Stimulated activated CD4-positive, alpha-beta T cell treated with anti-CD3 and anti-CD28 coated beads, Interleukin-2, amount 100 ng/mL, for 24 hours (primary cell): Measurements from ENCODE around the gene NUP107.
"Not testable (repeated sequence)": the region's sequence is repeated elsewhere in the genome, so short reads cannot be mapped to it uniquely, and the experiment has no call there.

Experiments
- DNase-seq, 2 donors: peaks; one replicate each; pipeline ENCODE4 v3.0.0-alpha.2; 2020

Gene NUP107

GRCh38 chr12:68686595-68687521 lies at the start of gene NUP107:
NUP107 (plus strand) TSS chr12:68686978; CDS start chr12:68687066, 88 bp downstream.
- peak; percentile 98 for DNase-seq

- not testable (repeated sequence) for DNase-seq
Measured at GRCh38 chr12:68637439-68637838, 49.3 kb upstream of the NUP107 start.

GRCh38 chr12:68638171-68638570 lies 48.6 kb upstream of the NUP107 start:
- no peak for DNase-seq

- DNase-seq = no peak
Measured at GRCh38 chr12:68638721-68639395, 47.9 kb upstream of the NUP107 start.

GRCh38 chr12:68639396-68639767 lies 47.4 kb upstream of the NUP107 start:
- no peak for DNase-seq

- DNase-seq = peak; percentile 44 to 58
Measured at GRCh38 chr12:68641138-68641537, 45.6 kb upstream of the NUP107 start.

- DNase-seq = no peak
Measured at GRCh38 chr12:68646484-68646883, 40.3 kb upstream of the NUP107 start.

- DNase-seq = no peak
Measured at GRCh38 chr12:68647507-68647906, 39.3 kb upstream of the NUP107 start.

- no peak for DNase-seq
Measured at GRCh38 chr12:68648179-68648578, 38.6 kb upstream of the NUP107 start.

GRCh38 chr12:68665016-68665569 lies 21.7 kb upstream of the NUP107 start:
- DNase-seq = no peak

- no peak for DNase-seq
Measured at GRCh38 chr12:68667291-68667690, 19.5 kb upstream of the NUP107 start.

GRCh38 chr12:68667896-68668295 lies 18.9 kb upstream of the NUP107 start:
- no peak for DNase-seq

- no peak for DNase-seq
Measured at GRCh38 chr12:68671179-68671578, 15.6 kb upstream of the NUP107 start.

GRCh38 chr12:68673788-68674187 lies 13.0 kb upstream of the NUP107 start:
- DNase-seq = no peak

- DNase-seq = no peak
Measured at GRCh38 chr12:68674376-68674775, 12.4 kb upstream of the NUP107 start.

GRCh38 chr12:68675101-68675842 lies 11.5 kb upstream of the NUP107 start:
- DNase-seq = peak; percentile 39 to 58

- DNase-seq = not testable (repeated sequence)
Measured at GRCh38 chr12:68676854-68677253, 9.9 kb upstream of the NUP107 start.

- no peak for DNase-seq
Measured at GRCh38 chr12:68686262-68686594, 550 bp upstream of the NUP107 start.

GRCh38 chr12:68695454-68695853 lies 8.7 kb downstream of the NUP107 start:
- no peak for DNase-seq

- no peak for DNase-seq
Measured at GRCh38 chr12:68699486-68699885, 12.7 kb downstream of the NUP107 start.

GRCh38 chr12:68727776-68728175 lies 41.0 kb downstream of the NUP107 start:
- no peak for DNase-seq

GRCh38 chr12:68733661-68734071 lies 46.9 kb downstream of the NUP107 start:
- no peak for DNase-seq

GRCh38 chr12:68739891-68740290 lies 53.1 kb downstream of the NUP107 start:
- no peak for DNase-seq
